BE2C (cell line): ENCODE results near the gene WDR82.
A peak's percentile ranks its signal among the peaks of the same experiment; 100 is the strongest.

Source experiments
- DNase-seq: peaks from one replicate; pipeline ENCODE4 v3.0.0-alpha.2; 2020
- H3K27me3 ChIP-seq: fragments of 250-450 bp; sonication (Bioruptor Pico); 2 replicates; pipeline ENCODE4 v1.5.1; 2020; ENCODE audit warnings: mild to moderate bottlenecking
- H3K36me3 ChIP-seq: fragments of 250-450 bp; sonication (Bioruptor Pico); 2 replicates; pipeline ENCODE4 v1.5.1; 2020; ENCODE audit warnings: mild to moderate bottlenecking
- H3K4me1 ChIP-seq: fragments of 250-450 bp; sonication (Bioruptor Pico); 2 replicates; pipeline ENCODE4 v1.5.1; 2020
- H3K4me3 ChIP-seq: 2 replicates; pipeline ENCODE4 v1.5.1; 2011; ENCODE audit warnings: low read depth, low read length
- H3K9me3 ChIP-seq: fragments of 250-450 bp; sonication (Bioruptor Pico); 2 replicates; pipeline ENCODE4 v1.5.1; 2020
- CTCF ChIP-seq: IDR thresholded peaks from 2 replicates; pipeline ENCODE4 v1.5.1; 2012; ENCODE audit warnings: mild to moderate bottlenecking, low read depth, low read length

The WDR82 gene

GRCh38 chr3:52218026-52218425 is 60.4 kb downstream of the WDR82 start:
- DNase-seq = no peak
- no peaks in the 10 kb centered on the region for H3K4me1 ChIP-seq

GRCh38 chr3:52217409-52217805 is 61.0 kb downstream of the WDR82 start:
- H3K4me3 ChIP-seq = no peak overlapping the region
- H3K4me1 ChIP-seq = no peaks in the 10 kb centered on the region
- H3K9me3 ChIP-seq = no peaks in the 10 kb centered on the region
- no peak for DNase-seq
- H3K36me3 ChIP-seq = no peaks in the 10 kb centered on the region; the same call in none of the 2 replicates
- H3K27me3 ChIP-seq = no peaks in the 10 kb centered on the region
- TF ChIP-seq CTCF = no peak

More at GRCh38 chr3:52218026-52218425, 60.4 kb downstream of the WDR82 start:
- Histone ChIP-seq H3K36me3 (no peaks in the 10 kb centered on the region; the same call in none of the 2 replicates), H3K9me3 (no peaks in the 10 kb centered on the region), H3K27me3 (no peaks in the 10 kb centered on the region), H3K4me3 (no peak overlapping the region)
- TF ChIP-seq CTCF = no peak

- Histone ChIP-seq H3K36me3 (peaks cover 4% of the 10 kb centered on the region), H3K4me1 (no peaks in the 10 kb centered on the region), H3K4me3 (no peak overlapping the region), H3K27me3 (no peaks in the 10 kb centered on the region), H3K9me3 (no peaks in the 10 kb centered on the region)
- DNase-seq = peak; percentile 44
- no peak for TF ChIP-seq CTCF
Measured at GRCh38 chr3:52216585-52217408, 61.7 kb downstream of the WDR82 start.

GRCh38 chr3:52215351-52215750 is 63.1 kb downstream of the WDR82 start:
- Histone ChIP-seq H3K27me3 (no peaks in the 10 kb centered on the region), H3K4me1 (no peaks in the 10 kb centered on the region), H3K36me3 (peaks cover 13% of the 10 kb centered on the region), H3K4me3 (no peak overlapping the region), H3K9me3 (no peaks in the 10 kb centered on the region)
- DNase-seq = no peak
- no peak for TF ChIP-seq CTCF

- Histone ChIP-seq H3K27me3 (no peaks in the 10 kb centered on the region), H3K4me1 (no peaks in the 10 kb centered on the region), H3K4me3 (no peak overlapping the region), H3K9me3 (no peaks in the 10 kb centered on the region), H3K36me3 (peaks cover 17% of the 10 kb centered on the region)
- no peak for DNase-seq
- TF ChIP-seq CTCF = no peak
Measured at GRCh38 chr3:52213901-52214300, 64.5 kb downstream of the WDR82 start.

GRCh38 chr3:52213005-52213404 is 65.4 kb downstream of the WDR82 start:
- H3K4me1 ChIP-seq = no peaks in the 10 kb centered on the region
- no peaks in the 10 kb centered on the region for H3K9me3 ChIP-seq
- H3K36me3 ChIP-seq = peaks cover 26% of the 10 kb centered on the region
- H3K27me3 ChIP-seq = no peaks in the 10 kb centered on the region
- no peak for TF ChIP-seq CTCF
- H3K4me3 ChIP-seq = no peak overlapping the region
- no peak for DNase-seq
